GM19023 (cell line): Measurements from ENCODE around the gene NR2F1-AS1.

Experiments
- ATAC-seq: cut with Tn5 transposase; IDR thresholded peaks from one replicate; pipeline ENCODE4 v1.9.1; 2021; ENCODE audit warnings: mild to moderate bottlenecking, moderate library complexity; ENCODE audit not compliant: unreplicated experiment

The NR2F1-AS1 gene

DNA sequence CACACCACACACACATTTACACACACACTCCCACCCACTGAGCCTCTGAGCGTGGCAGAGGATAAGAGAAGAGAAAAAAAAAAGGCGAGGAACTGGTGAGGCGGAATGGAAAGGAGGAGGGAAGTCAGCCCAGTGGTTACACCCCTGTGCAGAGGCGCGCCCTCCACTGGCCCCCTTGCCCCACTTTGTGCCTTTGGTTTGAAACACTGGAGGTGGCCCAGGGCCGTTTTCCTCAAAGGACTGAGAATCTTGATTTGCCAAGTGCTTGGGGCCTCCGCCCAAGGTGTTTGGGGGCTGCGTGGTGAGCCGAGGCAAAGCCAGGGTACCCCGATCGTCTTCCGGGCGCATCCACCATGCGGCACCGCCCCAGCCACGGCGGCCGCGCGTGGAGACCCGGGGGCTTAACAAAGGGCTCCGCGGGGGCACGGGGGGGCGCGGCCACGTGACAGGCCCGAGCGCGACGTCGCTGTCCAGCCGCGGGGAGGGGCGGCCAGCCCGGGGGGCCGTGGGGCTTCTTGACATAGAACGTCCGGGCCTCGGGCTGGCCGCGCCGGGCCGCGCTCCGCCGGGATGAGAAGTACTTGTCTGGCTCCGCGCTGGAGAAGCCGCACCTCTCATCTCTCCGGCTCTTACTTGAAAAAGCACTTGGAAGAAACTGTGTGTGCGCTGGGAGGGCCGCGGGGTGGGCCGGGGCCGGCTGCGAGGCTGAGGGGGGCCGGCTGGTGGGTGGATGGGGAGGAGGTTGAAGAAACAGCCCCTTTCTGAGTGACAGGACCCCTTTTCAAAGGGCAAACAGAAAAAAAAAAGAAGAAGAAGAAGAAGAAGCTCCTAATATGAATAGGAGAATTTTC, 23.0 kb upstream of the NR2F1-AS1 start:
- ATAC-seq, result no peak

DNA sequence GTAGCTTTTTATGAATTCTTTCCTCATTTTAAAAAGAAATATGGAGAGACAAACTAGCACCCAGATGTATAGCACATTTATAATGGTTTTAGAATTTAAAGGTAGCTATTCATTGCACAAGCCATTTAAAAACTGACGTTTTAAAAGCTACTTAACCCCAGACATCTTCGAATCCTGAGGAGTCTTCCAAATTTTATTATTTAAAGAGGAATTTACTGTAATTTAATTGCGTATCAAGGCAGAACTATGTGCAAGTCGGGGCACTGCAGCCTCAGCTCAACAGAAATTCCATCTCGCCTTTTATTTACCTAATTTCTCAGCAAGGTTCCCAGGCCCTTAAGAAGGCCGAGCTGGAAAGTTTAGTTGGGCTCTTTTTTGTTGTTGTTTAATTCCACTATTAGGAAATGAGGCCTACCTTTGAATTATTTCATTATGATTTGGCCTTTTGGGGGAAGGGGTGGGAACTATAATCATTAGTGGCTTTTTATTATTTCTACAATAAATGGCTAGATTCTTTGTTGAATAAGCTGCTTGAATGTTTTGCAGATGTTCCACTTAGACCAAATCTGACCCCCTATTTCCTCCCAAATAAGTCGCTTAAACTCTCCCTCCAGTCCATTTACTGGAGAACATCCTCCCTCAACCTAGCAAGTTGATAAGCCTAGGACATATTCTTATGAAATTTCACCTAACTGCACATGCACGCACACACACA, 22.2 kb upstream of the NR2F1-AS1 start:
- ATAC-seq, result no peak

DNA sequence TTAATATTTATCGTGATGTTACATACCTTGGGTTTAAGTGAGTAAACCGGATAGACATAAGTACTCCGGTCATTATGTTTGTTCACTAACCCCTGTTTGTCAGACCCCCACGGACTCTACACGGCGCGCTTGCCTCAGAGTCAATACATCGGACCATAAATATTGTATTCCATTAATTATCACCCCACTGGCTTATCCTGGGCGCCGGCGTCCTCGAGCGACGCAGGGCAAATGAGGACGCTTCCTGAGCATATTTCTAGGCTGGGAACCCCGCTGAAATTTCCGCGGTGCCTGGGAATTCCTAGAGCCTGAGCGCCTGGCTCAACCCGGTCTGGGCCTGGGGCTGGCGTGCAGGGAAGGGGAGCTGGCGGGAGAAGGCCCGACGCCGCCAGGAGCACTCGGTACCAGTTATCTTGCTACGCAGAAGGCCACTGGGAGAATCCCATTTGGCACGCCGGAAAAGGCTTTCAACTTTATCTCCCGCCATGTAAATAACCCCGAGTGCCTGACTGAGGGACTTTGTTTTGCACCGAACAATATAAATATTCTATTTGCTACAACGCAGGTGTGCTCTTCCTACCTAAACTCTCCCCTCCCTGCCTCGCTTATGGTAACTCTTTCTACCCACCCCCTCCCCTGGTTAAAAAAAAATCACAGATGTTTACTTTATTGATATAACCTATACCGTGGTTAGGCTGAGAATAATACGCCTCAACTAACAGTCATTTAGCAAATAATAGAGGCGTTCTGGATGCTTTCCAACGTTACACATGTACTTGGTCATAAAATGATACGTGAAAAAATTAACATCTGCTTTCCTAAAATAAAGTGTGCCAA, 21.4 kb upstream of the NR2F1-AS1 start:
- no peak for ATAC-seq

DNA sequence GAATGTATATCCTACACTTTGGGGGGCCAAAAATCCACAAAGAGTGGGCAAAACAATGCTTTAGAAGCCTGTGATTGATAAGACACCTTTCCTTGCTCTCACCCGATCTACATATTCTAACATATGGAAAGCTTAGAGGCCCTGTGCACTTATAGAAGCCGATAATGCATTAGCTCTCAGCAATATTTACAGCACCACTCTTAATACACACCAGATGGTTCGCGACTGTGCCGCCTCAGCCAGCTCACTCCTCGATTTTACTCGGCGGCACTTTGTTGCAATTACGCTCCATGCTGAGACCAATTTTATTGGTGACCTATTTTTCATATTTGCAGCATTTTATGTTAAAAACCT, 20.8 kb upstream of the NR2F1-AS1 start:
- no peak for ATAC-seq

DNA sequence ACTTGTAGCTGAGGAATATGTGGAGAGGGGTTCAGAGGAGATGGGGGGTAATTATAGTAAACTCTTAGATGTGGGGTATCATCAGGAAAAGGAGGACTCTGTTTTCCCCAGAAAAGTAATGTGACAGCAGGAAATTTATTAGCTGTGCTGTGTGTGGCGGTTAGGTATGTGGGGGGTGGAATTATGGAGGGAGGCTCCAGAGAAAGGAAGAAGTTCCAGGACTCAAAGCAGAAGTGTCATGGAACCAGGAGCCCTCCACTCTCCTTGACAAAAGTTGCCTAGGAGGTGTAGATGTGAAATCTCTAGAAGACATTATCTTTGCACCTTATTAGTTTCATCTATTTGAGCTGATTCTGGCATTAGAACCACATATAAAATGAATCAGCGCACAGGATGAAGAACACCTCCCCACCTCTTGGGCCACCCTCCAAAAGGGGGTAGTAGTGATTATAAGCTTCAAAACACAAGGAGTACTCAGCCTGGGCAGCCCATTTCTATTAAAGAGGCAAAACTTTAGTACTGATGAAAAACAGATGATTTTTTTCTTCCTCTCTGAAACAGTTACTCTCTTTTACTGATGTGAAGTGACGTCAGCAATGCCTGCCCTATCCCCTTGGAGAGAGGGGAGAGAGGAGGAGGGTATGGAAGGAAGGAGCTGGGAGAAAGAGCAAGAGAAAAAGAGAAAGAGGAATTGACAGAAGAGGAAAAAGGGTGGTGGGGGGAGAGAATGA, 20.2 kb upstream of the NR2F1-AS1 start:
- no peak for ATAC-seq

DNA sequence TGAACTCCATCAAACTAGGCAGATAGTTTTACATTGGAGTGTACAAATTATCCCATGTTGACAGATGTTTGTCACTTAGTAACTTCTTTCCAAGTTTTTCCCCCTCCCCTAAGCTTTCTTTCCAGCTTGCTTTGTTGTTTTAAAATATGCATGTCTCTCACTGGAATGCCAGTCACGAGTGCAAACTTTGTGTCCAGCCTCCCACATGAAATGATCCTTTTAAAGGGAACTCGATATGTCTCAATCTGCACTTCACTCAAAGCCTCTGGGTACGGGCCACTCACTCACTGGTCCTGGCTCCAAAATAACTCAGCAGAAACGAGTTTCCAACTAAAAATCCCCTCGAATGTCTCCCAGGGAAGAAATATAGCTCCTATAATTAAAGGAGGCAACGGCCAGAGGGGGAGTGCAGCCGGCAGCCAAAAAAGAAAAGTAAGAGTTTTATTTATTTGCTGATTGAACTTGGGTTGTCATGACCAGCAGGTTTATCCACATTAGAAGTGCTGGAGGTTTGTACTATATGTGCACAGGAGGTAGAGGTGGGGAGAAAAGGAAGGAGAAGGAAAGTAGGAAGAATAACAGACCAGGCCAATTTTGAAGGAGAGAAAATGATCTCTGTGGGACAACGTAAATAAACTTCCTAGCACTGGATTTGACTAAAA, 19.5 kb upstream of the NR2F1-AS1 start:
- ATAC-seq, result no peak

DNA sequence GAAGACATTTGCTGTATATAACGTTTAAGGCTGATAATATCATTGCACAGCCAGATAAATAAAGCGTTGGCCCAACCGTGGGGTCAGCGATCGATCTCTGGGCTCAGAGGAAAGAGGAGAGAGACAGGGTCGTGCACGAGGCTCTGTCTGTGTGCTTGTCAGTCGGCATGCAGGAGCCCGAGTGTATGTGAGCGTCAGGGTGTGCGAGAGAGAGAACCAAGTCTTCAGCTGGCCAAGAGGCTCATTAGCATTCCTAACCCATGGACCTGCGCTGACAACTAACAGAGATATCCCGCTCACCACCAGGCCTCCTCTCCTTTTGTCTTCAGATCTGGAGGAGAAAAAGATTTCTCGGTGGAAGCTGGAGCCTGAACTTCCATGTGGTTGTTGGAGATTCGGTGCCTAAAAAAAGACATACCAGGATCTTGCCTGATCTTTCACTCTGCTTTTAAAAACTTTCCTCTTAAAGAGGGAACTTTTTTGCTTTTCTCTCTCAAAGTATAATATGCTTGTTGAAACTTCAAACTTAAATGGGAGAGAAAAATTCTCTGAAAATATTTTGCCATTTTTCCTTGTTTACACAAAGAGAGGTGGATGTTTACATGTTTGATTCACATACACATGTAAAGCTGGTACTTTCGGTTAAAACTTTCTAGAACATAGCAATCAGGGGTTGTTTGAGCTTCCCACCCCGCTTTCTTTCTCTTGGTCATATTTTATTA, 18.5 kb upstream of the NR2F1-AS1 start:
- ATAC-seq, result no peak

DNA sequence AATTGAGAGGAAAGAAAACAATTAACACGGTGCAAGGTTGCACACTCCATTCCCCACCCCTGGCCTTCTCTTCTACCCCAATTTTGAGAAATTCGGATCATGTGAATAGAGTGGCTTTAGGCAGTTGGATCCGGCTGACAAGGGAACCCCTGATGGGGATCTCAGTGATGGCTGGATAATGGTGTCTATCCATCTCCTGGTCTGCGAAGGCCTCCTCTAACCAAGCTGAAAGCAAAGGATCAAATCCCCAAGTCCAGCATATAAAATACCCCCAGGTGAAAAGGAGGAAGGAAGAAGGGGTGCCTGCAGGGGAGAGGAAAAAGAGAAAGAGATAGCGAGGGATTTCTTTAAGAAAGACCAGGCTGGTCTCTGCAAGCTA, 18.0 kb upstream of the NR2F1-AS1 start:
- no peak for ATAC-seq

DNA sequence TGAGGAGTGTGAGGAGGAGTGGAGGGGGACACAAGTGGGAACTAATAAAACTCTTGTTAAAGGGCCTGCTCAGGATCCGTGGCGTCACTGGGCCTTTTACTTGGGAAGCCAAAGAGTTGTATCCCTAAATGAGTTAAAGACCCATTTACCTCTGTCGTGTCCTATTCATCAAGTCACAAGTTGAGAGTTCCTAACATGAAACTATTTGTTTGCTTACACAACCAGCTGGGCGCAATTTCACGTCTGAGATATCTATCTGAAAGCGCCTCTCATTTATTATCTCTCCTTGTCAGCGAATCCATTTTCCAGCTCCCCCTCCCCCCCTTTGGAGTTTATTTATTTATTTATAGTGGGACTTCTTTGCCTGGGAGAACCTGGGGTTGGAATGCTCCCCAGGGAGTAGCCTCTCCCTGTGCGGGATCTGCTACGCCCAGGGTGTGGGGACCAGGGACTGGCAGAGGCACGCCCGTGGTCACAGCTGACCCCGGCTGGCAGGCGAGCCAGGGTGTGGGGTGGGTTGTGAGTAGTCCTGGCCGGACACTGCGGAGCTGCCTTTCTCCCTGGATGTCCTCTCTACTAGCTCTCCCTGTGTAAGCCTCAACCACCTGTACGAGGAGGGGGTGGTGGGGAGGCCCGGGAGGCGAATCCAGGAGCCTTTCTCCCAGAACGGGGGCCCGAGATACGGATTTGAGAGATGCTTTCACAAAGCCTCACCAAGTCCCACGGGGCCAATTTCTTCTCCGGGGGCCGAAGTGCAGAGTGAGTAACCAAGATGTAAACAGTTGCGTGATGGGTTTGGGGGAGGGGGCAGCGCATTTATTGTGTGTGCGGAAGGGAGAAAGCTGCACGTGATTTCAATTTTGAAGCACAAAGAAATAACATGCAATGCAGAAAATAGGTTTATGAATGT, 17.3 kb upstream of the NR2F1-AS1 start:
- no peak for ATAC-seq

DNA sequence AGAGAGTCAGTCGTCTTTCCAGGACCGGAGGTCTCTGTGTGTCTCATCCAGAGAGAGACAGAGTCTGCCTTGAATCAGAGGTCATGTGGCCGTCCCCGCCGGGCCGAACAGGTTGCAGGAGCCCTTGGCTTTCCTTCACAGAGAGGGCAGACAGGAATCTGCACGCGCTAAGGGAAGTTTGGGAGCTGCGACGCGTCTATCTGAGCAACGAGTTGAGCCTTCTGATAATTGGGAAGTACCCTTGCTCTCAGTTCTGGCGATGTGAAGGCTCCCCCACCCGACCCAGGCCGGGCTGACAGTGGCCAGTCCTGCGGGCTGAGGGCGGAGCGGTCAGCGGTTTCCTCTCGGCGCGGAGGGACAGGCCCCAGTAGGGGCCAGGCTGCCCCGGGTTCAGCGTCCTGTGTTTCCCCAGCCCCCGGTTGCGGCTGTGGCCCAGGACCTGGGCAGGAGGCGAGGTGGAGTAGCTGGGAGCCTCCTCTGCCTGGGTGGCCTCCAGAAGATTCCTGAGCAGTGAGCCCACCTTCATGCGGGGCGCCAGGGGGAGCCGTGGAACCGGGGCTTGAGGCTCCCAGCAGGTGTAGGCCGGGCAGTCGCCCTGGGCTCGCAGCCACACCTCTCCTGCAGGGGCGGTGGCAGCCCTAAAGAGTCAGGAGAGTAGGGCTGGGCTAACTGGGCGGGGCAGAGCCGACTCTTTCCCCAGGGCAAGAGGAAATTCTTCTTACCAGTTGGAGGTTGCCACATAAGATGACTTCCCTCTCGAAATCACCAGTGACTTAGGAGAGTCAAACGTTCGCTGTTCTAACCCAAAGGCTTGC, 15.9 kb upstream of the NR2F1-AS1 start:
- ATAC-seq, result no peak

DNA sequence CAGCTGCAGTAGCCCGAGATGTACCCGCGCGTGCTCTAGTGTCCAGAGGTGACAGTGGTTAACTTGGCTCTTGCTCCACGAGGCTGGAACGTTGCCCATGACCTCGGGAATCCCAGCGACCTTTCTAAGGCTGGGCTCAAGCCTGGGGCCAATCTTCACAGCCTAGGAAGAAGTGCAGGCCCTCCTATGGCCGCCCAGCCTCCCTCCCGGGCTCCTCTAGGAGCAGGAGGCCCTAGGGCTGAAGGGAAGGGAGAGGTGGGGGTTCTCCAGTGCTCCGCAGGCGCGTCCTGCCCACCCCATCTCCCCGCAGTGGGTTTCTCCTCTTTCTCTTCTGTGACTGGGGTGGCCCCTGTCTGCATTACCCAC, 15.3 kb upstream of the NR2F1-AS1 start:
- ATAC-seq, result no peak

DNA sequence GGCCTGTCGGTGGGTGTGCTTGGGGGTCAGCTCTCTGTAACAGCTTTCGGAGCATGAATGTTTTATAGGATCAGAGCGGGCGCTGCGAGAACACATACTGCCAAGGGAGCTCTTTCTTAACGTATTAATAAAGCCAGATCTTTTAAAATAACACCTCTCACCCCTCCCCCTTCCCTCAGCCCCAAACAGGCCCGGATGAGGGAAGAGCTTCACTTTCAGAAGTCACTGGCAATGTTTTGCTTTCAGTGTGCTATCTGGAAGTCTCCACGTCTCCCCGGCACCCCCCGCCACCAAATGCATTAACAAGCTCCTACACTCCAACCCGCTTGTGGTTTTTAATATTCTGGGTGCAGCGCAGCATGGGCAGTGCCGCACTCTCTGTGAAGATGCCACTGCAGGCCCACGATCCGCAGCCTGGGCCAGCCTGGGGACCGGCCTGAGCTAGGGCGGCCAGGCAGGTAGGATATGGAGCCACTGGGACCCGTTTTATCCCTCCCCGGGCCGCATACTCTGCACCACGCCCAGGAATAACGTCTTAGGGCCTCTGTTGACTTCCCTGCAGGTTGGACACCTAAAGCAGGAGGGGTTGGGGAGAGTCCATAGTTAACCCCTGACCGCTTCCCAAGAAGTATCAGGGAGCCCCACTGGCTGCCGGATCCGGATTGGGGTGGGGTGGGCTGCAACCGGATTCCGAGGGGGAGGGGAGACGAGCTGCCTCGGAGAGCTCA, 14.6 kb upstream of the NR2F1-AS1 start:
- ATAC-seq, result no peak

DNA sequence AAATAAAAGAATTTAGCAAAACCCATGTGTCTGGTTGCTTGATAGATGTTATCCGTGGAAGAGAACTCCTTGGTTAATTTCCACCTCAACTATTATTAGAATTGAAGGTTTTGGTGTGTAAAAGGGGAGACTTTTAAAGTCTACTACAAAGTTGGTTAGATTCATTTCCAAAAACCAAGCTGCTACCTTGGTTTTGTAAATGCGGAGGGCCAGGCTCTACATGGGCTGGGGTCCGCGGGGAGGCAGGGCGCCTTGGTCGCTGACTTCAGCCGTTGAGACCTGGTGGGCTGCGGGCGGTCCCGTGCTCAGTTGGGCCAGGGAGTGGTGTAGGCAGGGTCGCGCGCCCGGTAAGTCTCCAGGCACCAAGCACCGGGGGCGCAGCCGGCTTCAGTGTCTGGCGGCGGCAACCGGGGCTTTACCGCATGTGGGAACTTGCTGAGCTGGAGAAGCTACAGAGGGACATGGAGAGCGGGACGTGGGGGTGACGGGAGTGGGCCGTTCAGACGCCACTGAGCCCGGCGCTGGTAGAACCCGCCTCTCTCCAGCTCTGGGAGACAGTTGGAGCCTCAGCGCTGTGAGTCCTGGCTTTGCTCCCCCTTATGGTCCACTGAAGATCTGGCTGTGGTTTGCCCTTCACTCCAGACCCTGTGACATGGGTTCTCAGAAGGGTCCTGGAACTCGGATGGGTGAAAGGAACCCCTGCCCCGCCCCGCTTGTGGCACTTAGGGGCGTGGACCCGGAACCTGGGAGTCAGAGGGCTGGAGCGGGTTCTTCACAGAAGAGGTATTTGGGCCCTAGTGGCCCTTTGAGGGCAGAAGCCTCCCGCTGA, 13.8 kb upstream of the NR2F1-AS1 start:
- no peak for ATAC-seq

DNA sequence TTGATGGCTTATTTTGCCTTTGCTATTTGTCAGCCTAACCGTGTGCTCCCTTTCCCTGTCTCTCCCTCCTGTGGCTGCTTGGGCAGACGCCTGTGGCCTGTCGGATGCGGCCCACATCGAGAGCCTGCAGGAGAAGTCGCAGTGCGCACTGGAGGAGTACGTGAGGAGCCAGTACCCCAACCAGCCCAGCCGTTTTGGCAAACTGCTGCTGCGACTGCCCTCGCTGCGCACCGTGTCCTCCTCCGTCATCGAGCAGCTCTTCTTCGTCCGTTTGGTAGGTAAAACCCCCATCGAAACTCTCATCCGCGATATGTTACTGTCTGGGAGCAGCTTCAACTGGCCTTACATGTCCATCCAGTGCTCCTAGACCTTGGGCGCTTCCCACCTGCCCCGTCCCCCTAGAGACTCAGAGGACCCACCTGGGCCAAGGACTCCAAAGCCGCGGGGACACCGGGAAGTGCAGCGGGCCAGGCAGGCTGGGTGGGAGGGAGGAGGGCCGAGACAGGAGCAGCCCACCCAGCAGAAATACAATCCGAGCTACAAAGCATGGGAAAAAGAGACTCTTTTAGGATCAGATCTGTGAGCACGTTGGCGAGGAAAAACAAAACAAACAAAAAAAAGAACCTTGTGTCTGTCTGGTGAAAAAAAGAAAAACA, 12.6 kb upstream of the NR2F1-AS1 start:
- ATAC-seq, result no peak

DNA sequence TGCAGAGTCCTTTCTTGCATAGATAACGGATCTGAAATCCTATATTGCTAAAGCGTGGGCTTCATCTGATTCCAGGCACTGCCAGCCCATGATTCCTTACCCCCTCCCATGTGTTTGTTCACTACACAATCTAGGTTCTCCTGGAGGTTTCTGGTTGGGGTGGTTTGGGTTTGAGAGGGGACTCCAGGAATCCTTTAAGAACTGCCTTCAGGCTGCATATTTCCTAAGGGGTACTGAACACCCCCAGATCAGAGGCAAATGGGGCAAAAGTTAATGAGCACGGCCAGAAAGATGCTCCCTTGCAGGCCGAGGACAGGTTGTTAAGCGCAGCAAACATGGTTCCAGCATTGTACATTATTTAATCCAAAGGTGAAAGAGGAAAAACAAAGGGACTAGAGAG, 11.9 kb upstream of the NR2F1-AS1 start:
- no peak for ATAC-seq
